HUES6 (cell line): ENCODE results near the gene NCAPG2.
"Not testable (repeated sequence)": the region's sequence is repeated elsewhere in the genome, so short reads cannot be mapped to it uniquely, and the experiment has no call there.

ENCODE experiments used
- H3K27ac ChIP-seq: 2 replicates; pipeline ENCODE4 v1.7.0; 2013; ENCODE audit warnings: low read depth, mild to moderate bottlenecking, low read length, inconsistent platforms
- H3K27me3 ChIP-seq: 2 replicates; pipeline ENCODE4 v1.6.1; 2013; ENCODE audit warnings: low read length; ENCODE audit not compliant: control insufficient read depth, insufficient read depth
- H3K36me3 ChIP-seq: 2 replicates; pipeline ENCODE4 v1.6.1; 2013; ENCODE audit warnings: low read length; ENCODE audit not compliant: control insufficient read depth, insufficient read depth
- H3K4me1 ChIP-seq: 2 replicates; pipeline ENCODE4 v1.6.1; 2013; ENCODE audit warnings: low read length; ENCODE audit not compliant: control insufficient read depth, insufficient read depth
- H3K4me3 ChIP-seq: 2 replicates; pipeline ENCODE4 v1.5.1; 2013; ENCODE audit warnings: low read depth, low read length
- H3K9ac ChIP-seq: one replicate; pipeline ENCODE4 v1.6.1; 2013; ENCODE audit warnings: mild to moderate bottlenecking, low read length
- H3K9me3 ChIP-seq: 2 replicates; pipeline ENCODE4 v1.6.1; 2013; ENCODE audit warnings: low read depth, low read length; ENCODE audit not compliant: control insufficient read depth, insufficient read depth

NCAPG2 gene

DNA sequence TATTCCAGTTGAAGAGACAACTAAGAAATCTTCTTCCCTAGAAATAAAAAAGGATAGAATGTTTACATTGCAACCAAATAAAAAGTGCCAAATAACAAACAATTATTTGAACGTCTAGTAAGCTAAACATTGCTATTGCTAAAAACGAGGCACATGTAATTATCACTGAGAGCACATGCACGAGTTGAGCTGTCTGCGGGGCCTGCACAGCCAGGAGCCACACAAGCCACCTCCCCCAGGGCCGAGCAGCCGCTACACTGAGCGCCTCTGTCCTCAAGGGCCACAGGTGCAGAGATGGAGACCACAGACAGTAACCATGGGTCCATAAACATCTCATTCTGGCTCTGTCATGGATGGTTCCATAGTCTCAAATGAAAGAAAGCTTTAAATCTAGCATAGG, 17.2 kb downstream of the NCAPG2 start:
- no peak overlapping the region for H3K4me3 ChIP-seq
- peaks cover 97% of the 10 kb centered on the region for H3K36me3 ChIP-seq
- no peaks in the 10 kb centered on the region for H3K27me3 ChIP-seq

DNA sequence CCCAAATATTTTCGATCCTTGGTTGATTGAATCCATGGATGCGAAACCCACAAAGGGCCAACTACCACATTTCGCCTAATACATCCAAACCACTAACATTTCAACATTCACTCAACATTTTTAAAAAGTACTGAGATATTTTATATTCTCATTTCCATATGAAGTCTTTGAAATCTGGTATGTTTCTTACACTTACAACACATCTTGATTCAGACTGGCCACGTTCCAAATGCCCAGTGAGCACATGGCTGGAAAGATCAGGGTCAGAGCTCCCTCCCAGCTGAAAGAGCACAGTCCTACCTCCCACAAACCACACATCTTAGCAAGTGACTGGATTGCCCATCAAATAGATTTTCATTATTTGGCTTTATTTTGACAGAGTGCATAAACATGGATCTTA, 18.9 kb downstream of the NCAPG2 start:
- Histone ChIP-seq H3K9me3 (no peaks in the 10 kb centered on the region), H3K4me1 (no peaks in the 10 kb centered on the region)

More for the DNA sequence above, 17.2 kb downstream of the NCAPG2 start:
- Histone ChIP-seq H3K9ac (no peak overlapping the region), H3K27ac (no peak overlapping the region), H3K9me3 (no peaks in the 10 kb centered on the region), H3K4me1 (no peaks in the 10 kb centered on the region)

GRCh38 chr7:158684329-158684728, 20.3 kb downstream of the NCAPG2 start:
- H3K4me1 ChIP-seq, result no peaks in the 10 kb centered on the region
- H3K27me3 ChIP-seq, result no peaks in the 10 kb centered on the region
- H3K27ac ChIP-seq, result no peak overlapping the region
- no peak overlapping the region for H3K4me3 ChIP-seq
- H3K36me3 ChIP-seq, result peaks cover 96% of the 10 kb centered on the region
- no peak overlapping the region for H3K9ac ChIP-seq
- H3K9me3 ChIP-seq, result no peaks in the 10 kb centered on the region

More for the DNA sequence above, 18.9 kb downstream of the NCAPG2 start:
- no peaks in the 10 kb centered on the region for H3K27me3 ChIP-seq
- H3K4me3 ChIP-seq, result no peak overlapping the region
- H3K27ac ChIP-seq, result no peak overlapping the region
- no peak overlapping the region for H3K9ac ChIP-seq
- H3K36me3 ChIP-seq, result peaks cover 96% of the 10 kb centered on the region

GRCh38 chr7:158683541-158683940, 21.1 kb downstream of the NCAPG2 start:
- Histone ChIP-seq H3K4me1 (no peaks in the 10 kb centered on the region), H3K4me3 (no peak overlapping the region), H3K9ac (no peak overlapping the region), H3K27ac (no peak overlapping the region), H3K9me3 (no peaks in the 10 kb centered on the region), H3K36me3 (peaks cover 96% of the 10 kb centered on the region), H3K27me3 (no peaks in the 10 kb centered on the region)

- Histone ChIP-seq H3K9ac (no peak overlapping the region), H3K4me3 (no peak overlapping the region), H3K4me1 (no peaks in the 10 kb centered on the region), H3K36me3 (peaks cover 96% of the 10 kb centered on the region), H3K9me3 (no peaks in the 10 kb centered on the region), H3K27me3 (no peaks in the 10 kb centered on the region), H3K27ac (no peak overlapping the region)
Observed at GRCh38 chr7:158682456-158682855, 22.1 kb downstream of the NCAPG2 start.

DNA sequence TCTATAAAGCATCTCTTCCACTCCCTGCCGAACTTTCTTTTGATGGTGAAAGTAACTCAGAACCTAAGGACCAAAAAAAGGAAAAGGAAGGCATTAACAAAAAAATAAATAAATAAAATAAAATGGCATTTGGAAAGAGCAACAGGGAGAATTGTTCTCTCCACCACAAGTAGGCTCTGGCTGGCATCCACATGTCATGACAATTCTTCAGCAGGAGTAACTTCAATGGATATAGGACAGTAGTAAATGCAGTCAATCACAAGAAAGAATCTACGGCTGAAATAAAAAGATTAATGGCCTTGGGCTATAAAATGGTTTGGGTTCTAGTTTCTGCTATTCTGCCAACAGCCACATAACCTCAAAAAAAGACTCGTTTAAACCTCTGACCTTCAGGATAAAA, 23.9 kb downstream of the NCAPG2 start:
- no peak overlapping the region for H3K4me3 ChIP-seq
- H3K27me3 ChIP-seq, result no peaks in the 10 kb centered on the region
- no peaks in the 10 kb centered on the region for H3K4me1 ChIP-seq
- peaks cover 94% of the 10 kb centered on the region for H3K36me3 ChIP-seq
- no peaks in the 10 kb centered on the region for H3K9me3 ChIP-seq
- H3K9ac ChIP-seq, result no peak overlapping the region
- no peak overlapping the region for H3K27ac ChIP-seq

DNA sequence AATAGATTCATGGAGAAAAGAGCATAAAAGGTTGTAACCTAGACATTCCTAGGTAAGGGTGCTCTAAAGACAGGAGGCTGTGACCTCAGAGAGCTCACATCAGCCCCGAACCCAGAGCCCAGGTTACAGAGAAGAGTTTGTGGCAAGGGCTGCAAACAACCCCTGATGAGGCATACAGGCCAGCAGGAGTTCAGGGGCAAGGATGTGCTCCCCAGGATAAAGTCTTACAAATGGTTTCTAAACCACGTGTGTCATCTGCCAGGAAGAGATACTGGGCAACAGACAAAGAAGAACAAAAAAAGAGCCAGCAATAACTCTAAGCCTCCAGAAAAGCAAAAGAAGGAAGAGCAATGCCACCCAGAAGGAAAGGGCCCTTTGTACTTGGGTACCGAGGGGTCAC, 27.7 kb downstream of the NCAPG2 start:
- Histone ChIP-seq H3K4me3 (no peak overlapping the region), H3K9me3 (no peaks in the 10 kb centered on the region), H3K27ac (no peak overlapping the region), H3K4me1 (no peaks in the 10 kb centered on the region), H3K9ac (no peak overlapping the region), H3K27me3 (no peaks in the 10 kb centered on the region), H3K36me3 (peaks cover 91% of the 10 kb centered on the region)

- Histone ChIP-seq H3K27ac (no peak overlapping the region), H3K27me3 (no peaks in the 10 kb centered on the region), H3K36me3 (peaks cover 92% of the 10 kb centered on the region), H3K9ac (no peak overlapping the region), H3K4me1 (no peaks in the 10 kb centered on the region), H3K9me3 (no peaks in the 10 kb centered on the region), H3K4me3 (no peak overlapping the region)
Observed at GRCh38 chr7:158676171-158676840, 28.3 kb downstream of the NCAPG2 start.

GRCh38 chr7:158672975-158673374, 31.6 kb downstream of the NCAPG2 start:
- Histone ChIP-seq H3K4me3 (no peak overlapping the region), H3K4me1 (no peaks in the 10 kb centered on the region), H3K27ac (no peak overlapping the region), H3K27me3 (no peaks in the 10 kb centered on the region), H3K9ac (no peak overlapping the region), H3K9me3 (no peaks in the 10 kb centered on the region), H3K36me3 (peaks cover 83% of the 10 kb centered on the region)

DNA sequence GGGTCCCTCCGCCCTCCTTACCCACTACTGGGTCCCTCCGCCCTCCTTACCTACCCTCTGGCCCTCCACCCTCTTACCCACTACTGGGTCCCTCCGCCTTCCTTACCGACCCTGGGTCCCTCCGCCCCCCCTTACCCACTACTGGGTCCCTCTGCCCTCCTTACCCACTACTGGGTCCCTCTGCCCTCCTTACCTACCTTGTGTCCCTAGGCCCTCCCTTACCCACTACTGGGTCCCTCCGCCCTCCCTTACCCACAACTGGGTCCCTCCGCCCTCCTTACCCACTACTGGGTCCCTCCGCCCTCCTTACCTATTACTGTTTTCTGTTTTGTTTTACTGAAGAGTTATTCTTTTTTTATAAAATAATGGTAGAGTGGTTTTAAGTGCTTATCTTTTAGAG, 36.5 kb downstream of the NCAPG2 start:
- not testable (repeated sequence) for H3K27ac ChIP-seq, H3K9me3 ChIP-seq, H3K4me1 ChIP-seq, H3K9ac ChIP-seq, H3K4me3 ChIP-seq, H3K27me3 ChIP-seq
- H3K36me3 ChIP-seq, result peaks cover 76% of the 10 kb centered on the region

GRCh38 chr7:158666966-158667678, 37.5 kb downstream of the NCAPG2 start:
- not testable (repeated sequence) for H3K27ac ChIP-seq, H3K9me3 ChIP-seq, H3K4me3 ChIP-seq, H3K9ac ChIP-seq, H3K4me1 ChIP-seq, H3K27me3 ChIP-seq
- H3K36me3 ChIP-seq, result peaks cover 80% of the 10 kb centered on the region
